B cell (primary cell): ENCODE data around the gene PEAK1. TPM values are rescaled to one million over a fixed set of nuclear protein-coding genes. Genes with fewer than 3 reads are reported as not detected.

Source experiments
- ATAC-seq: fragments of 200-7000 bp; cut with Tn5 transposase; one replicate; pipeline ENCODE4 v1.10.0; 2021; ENCODE audit warnings: low read depth, mild to moderate bottlenecking, moderate number of reproducible peaks, moderate library complexity
- CTCF ChIA-PET: fragments of 350-600 bp; sonication (Branson Sonifier 250); formaldehyde crosslinking; loops from one replicate; lab custom pipeline; 2021; ENCODE audit warnings: antibody characterized with exemption, inconsistent platforms; lab: Charles Lee
- POLR2A ChIA-PET: fragments of 350-600 bp; sonication (Branson Sonifier 250); formaldehyde crosslinking; loops from one replicate; lab custom pipeline; 2021; ENCODE audit warnings: antibody characterized with exemption; lab: Charles Lee
- DNase-seq: peaks from one replicate; pipeline ENCODE4 v3.0.0; 2013
- H2AFZ ChIP-seq: 2 replicates; pipeline ENCODE4 v1.6.1; 2012; ENCODE audit warnings: mild to moderate bottlenecking, low read depth, low read length; ENCODE audit not compliant: insufficient read depth, poor library complexity, severe bottlenecking
- H3K27ac ChIP-seq, 2 donors: 1 replicate in 1 of 2; 2 replicates in 1 of 2; pipeline ENCODE4 v1.5.1; 2012 to 2013; ENCODE audit warnings: low read length in 2 of 2, mild to moderate bottlenecking in 2 of 2, moderate library complexity in 1 of 2
- H3K27me3 ChIP-seq, 4 experiments: fragments of 200-600 bp in 1 of 4; sonication (generic) in 1 of 4; replicated peaks in 1 of 4; 1 replicate in 2 of 4; 2 replicates in 2 of 4; pipeline versions ENCODE4 v1.6.1 to v1.7.0; 2013 to 2016; ENCODE audit warnings: low read length in 3 of 4, mild to moderate bottlenecking in 2 of 4, mixed read lengths in 1 of 4, moderate library complexity in 1 of 4; ENCODE audit not compliant: insufficient read depth in 4 of 4, control insufficient read depth in 3 of 4; ENCODE audit errors: control extremely low read depth in 1 of 4
- H3K36me3 ChIP-seq, 2 experiments: replicated peaks in 1 of 2; 1 replicate in 1 of 2; 2 replicates in 1 of 2; pipeline versions ENCODE4 v1.6.1 to v1.7.1; 2013; ENCODE audit warnings: low read length in 1 of 2; ENCODE audit not compliant: insufficient read depth in 2 of 2, control insufficient read depth in 1 of 2; ENCODE audit errors: control extremely low read depth in 1 of 2, extremely low read depth in 1 of 2
- H3K4me1 ChIP-seq, 2 donors: fragments of 200-600 bp in 1 of 2; sonication (generic) in 1 of 2; 1 replicate in 1 of 2; 2 replicates in 1 of 2; pipeline versions ENCODE4 v1.5.1 to v1.6.1; 2013 to 2017; ENCODE audit warnings: low read length in 2 of 2; ENCODE audit not compliant: control insufficient read depth in 2 of 2, insufficient read depth in 2 of 2
- H3K4me2 ChIP-seq: replicated peaks from 2 replicates; pipeline ENCODE3; 2012; ENCODE audit warnings: mild to moderate bottlenecking, low read depth, low read length; ENCODE audit not compliant: poor library complexity, severe bottlenecking
- H3K4me3 ChIP-seq, 5 experiments: fragments of 200-600 bp in 1 of 5; sonication (generic) in 1 of 5; 1 replicate in 3 of 5; 2 replicates in 2 of 5; pipeline versions ENCODE4 v1.5.1 to v1.7.0; 2011 to 2016; ENCODE audit warnings: low read length in 4 of 5, mild to moderate bottlenecking in 4 of 5, low read depth in 2 of 5, control low read depth in 1 of 5, moderate library complexity in 1 of 5; ENCODE audit not compliant: insufficient read depth in 1 of 5; ENCODE audit errors: control extremely low read depth in 1 of 5, extremely low read depth in 1 of 5
- H3K79me2 ChIP-seq: fragments of 200-600 bp; sonication (generic); one replicate; pipeline ENCODE4 v1.6.0; 2016; ENCODE audit warnings: low read length; ENCODE audit not compliant: control insufficient read depth, insufficient read depth
- H3K9ac ChIP-seq: fragments of 200-600 bp; sonication (generic); 2 replicates; pipeline ENCODE4 v1.6.1; 2017; ENCODE audit warnings: mild to moderate bottlenecking, low read length, moderate library complexity
- H3K9me3 ChIP-seq, 3 donors: one replicate each; pipeline versions ENCODE4 v1.6.1 to v1.7.1; 2013; ENCODE audit warnings: low read length in 2 of 3; ENCODE audit not compliant: control insufficient read depth in 2 of 3, insufficient read depth in 1 of 3; ENCODE audit errors: control extremely low read depth in 1 of 3
- H4K20me1 ChIP-seq: 2 replicates; pipeline ENCODE4 v1.6.0; 2012; ENCODE audit warnings: mild to moderate bottlenecking, low read length; ENCODE audit not compliant: insufficient read depth, control insufficient read depth, poor library complexity, severe bottlenecking
- H3K27ac Mint-ChIP-seq: one replicate; pipeline ENCODE4 v1.8.0; 2021; ENCODE audit warnings: mixed read lengths
- H3K27me3 Mint-ChIP-seq: one replicate; pipeline ENCODE4 v1.8.0; 2021; ENCODE audit warnings: mixed read lengths
- H3K4me1 Mint-ChIP-seq: one replicate; pipeline ENCODE4 v1.8.0; 2021; ENCODE audit warnings: mixed read lengths
- H3K4me3 Mint-ChIP-seq: one replicate; pipeline ENCODE4 v1.8.0; 2021; ENCODE audit warnings: mixed read lengths
- H3K9me3 Mint-ChIP-seq: one replicate; pipeline ENCODE4 v1.8.0; 2022; ENCODE audit warnings: mixed read lengths; ENCODE audit not compliant: insufficient read depth
- CTCF ChIP-seq: fragments of 200-600 bp; IDR thresholded peaks from one replicate; pipeline ENCODE4 v1.8.0; 2022; ENCODE audit warnings: antibody characterized with exemption, mild to moderate bottlenecking
- EZH2 ChIP-seq: IDR thresholded peaks from 2 replicates; pipeline ENCODE4 v1.6.1; 2012; ENCODE audit warnings: borderline replicate concordance, low read depth, mild to moderate bottlenecking, moderate library complexity, low read length; ENCODE audit not compliant: insufficient read depth, poor library complexity, severe bottlenecking
- whole genome bisulfite sequencing: methylation state at CpG from one replicate; pipeline ENCODE4 v1.1.5; 2013; ENCODE audit warnings: missing lambda C conversion rate; ENCODE audit not compliant: insufficient coverage; 5-methylcytosine and 5-hydroxymethylcytosine counted together
- intact Hi-C: fragments of 100-400 bp; cut with micrococcal nuclease; formaldehyde crosslinking; loops from one replicate; pipeline ENCODE4 v1.10.0; 2022
- polyA plus RNA-seq: library from polyadenylated mRNA; depleted of rRNA; stranded (reverse); fragments of >200 nt; gene quantifications from 2 replicates; pipeline ENCODE4 v1.2.3, GENCODE V29; 2012
- total RNA-seq, 2 donors: library from RNA; stranded (reverse); fragments of 120-200 nt in 1 of 2; gene quantifications; 1 replicate in 1 of 2; 2 replicates in 1 of 2; pipeline versions ENCODE4 v1.2.3 to v1.2.4, GENCODE V29; 2013 to 2022

The PEAK1 gene
- total and polyA plus RNA-seq, 2 donors (not counting 1 experiment from before 2014, with no cell fraction given), result 13.4 to 38.0 TPM

GRCh38 chr15:77059786-77060361 is 360.0 kb downstream of the PEAK1 start:
- H2AFZ ChIP-seq, result no peak overlapping the region
- H3K9ac ChIP-seq, result peak overlapping the region; percentile 37
- Mint-ChIP-seq H3K9me3 (no peaks in the 10 kb centered on the region), H3K4me1 (peaks cover 85% of the 10 kb centered on the region), H3K27ac (peak overlapping the region; percentile 44), H3K27me3 (no peaks in the 10 kb centered on the region), H3K4me3 (peak overlapping the region; percentile 55)
- no CpG with 5 or more reads among the region's 2 CpGs for WGBS
- H3K4me2 ChIP-seq, result peak overlapping the region; percentile 51
- intact Hi-C loops, result no loop called here
- POLR2A ChIA-PET, result no interaction called here
- H3K27me3 ChIP-seq, result no peaks in the 10 kb centered on the region
- peaks cover 100% of the 10 kb centered on the region for H3K79me2 ChIP-seq
- peak overlapping the region; percentile 11 to 48 for H3K27ac ChIP-seq
- no peak for TF ChIP-seq EZH2
- no peak for TF ChIP-seq CTCF
- ATAC-seq, result peak; percentile 39
- peak overlapping the region in 3 of 5 experiments; percentile 2 to 9 (median 6) for H3K4me3 ChIP-seq
- H4K20me1 ChIP-seq, result peaks cover 72% of the 10 kb centered on the region
- H3K4me1 ChIP-seq, result peaks cover 67 to 80% of the 10 kb centered on the region in 2 donors
- peak; percentile 27 for DNase-seq
- H3K36me3 ChIP-seq, result peaks cover 0 to 37% of the 10 kb centered on the region in 2 experiments
- H3K9me3 ChIP-seq, result no peaks in the 10 kb centered on the region
- CTCF ChIA-PET, result interaction anchor here (1.4 to 3.1 kb wide), 6 partner anchors 9 to 484 kb away, joined by 3 to 9 read pairs (median 7); no protein-coding TSS in a partner anchor

GRCh38 chr15:77058468-77058867 is 361.4 kb downstream of the PEAK1 start:
- TF ChIP-seq CTCF (no peak), EZH2 (no peak)
- H3K27me3 ChIP-seq, result no peaks in the 10 kb centered on the region
- no peak overlapping the region for H2AFZ ChIP-seq
- H3K9ac ChIP-seq, result no peak overlapping the region
- Mint-ChIP-seq H3K27ac (no peak overlapping the region), H3K4me1 (peaks cover 81% of the 10 kb centered on the region), H3K27me3 (no peaks in the 10 kb centered on the region), H3K4me3 (no peak overlapping the region), H3K9me3 (no peaks in the 10 kb centered on the region)
- intact Hi-C loops, result no loop called here
- CTCF ChIA-PET, result interaction anchor here (1.0 to 3.1 kb wide), 5 partner anchors 8 to 485 kb away, joined by 3 to 8 read pairs (median 4); no protein-coding TSS in a partner anchor
- H3K4me2 ChIP-seq, result no peak overlapping the region
- H3K9me3 ChIP-seq, result no peaks in the 10 kb centered on the region
- H3K36me3 ChIP-seq, result peaks cover 0 to 42% of the 10 kb centered on the region in 2 experiments
- H3K79me2 ChIP-seq, result peaks cover 100% of the 10 kb centered on the region
- WGBS, result 100% methylated on average over 2 of the region's 4 CpGs
- peaks cover 77% of the 10 kb centered on the region for H4K20me1 ChIP-seq
- no peak for ATAC-seq
- POLR2A ChIA-PET, result no interaction called here
- peak overlapping the region in 1 of 2 donors; percentile 21 for H3K27ac ChIP-seq
- peaks cover 60 to 68% of the 10 kb centered on the region in 2 donors for H3K4me1 ChIP-seq
- DNase-seq, result no peak
- H3K4me3 ChIP-seq, result no peak overlapping the region
